PC-3 (cell line): ENCODE measurements around the gene NEURL1B. TPM values are rescaled to one million over a fixed set of nuclear protein-coding genes. Genes with fewer than 3 reads are reported as not detected.

Source experiments
- ATAC-seq: fragments of 200-7000 bp; cut with Tn5 transposase; 2 replicates; pipeline ENCODE4 v1.9.1; 2020; ENCODE audit warnings: mild to moderate bottlenecking, moderate library complexity
- BruUV-seq: library from RNA; stranded (reverse); fragments of 400-500 nt; replicated peaks from 2 replicates; lab custom pipeline; 2021; lab: Mats Ljungman, UMichigan
- CTCF ChIA-PET: fragments of 300-600 bp; sonication (Branson Sonifier 250); formaldehyde crosslinking; loops from one replicate; lab custom pipeline; 2022; ENCODE audit warnings: antibody characterized with exemption; lab: Charles Lee
- POLR2A ChIA-PET: fragments of 300-600 bp; sonication (Branson Sonifier 250); formaldehyde crosslinking; loops from one replicate; lab custom pipeline; 2022; ENCODE audit warnings: antibody characterized with exemption; ENCODE audit not compliant: unreplicated experiment; lab: Charles Lee
- DNase-seq: peaks from one replicate; pipeline ENCODE4 v3.0.0-alpha.2; 2015
- H2AFZ ChIP-seq: fragments of 300-600 bp; sonication (generic); 2 replicates; pipeline ENCODE4 v1.6.0; 2016; ENCODE audit warnings: antibody characterized with exemption, low read length
- H3F3A ChIP-seq: fragments of 300-600 bp; sonication (generic); one replicate; pipeline ENCODE4 v1.6.0; 2017; ENCODE audit warnings: antibody characterized with exemption, low read length, control low read depth, mild to moderate bottlenecking; ENCODE audit not compliant: unreplicated experiment
- H3K27ac ChIP-seq: fragments of 300-600 bp; sonication (generic); 2 replicates; pipeline ENCODE4 v1.5.1; 2016; ENCODE audit warnings: mild to moderate bottlenecking, low read length
- H3K27me3 ChIP-seq: fragments of 300-600 bp; sonication (generic); 2 replicates; pipeline ENCODE4 v1.6.1; 2016; ENCODE audit warnings: low read length, mixed read lengths
- H3K36me3 ChIP-seq: fragments of 300-600 bp; sonication (generic); 2 replicates; pipeline ENCODE4 v1.6.1; 2016; ENCODE audit warnings: low read depth, mixed run types, low read length, mixed read lengths
- H3K4me1 ChIP-seq: fragments of 300-600 bp; sonication (generic); 2 replicates; pipeline ENCODE4 v1.5.1; 2016; ENCODE audit warnings: low read length; ENCODE audit not compliant: insufficient read depth
- H3K4me2 ChIP-seq: fragments of 300-600 bp; sonication (generic); 2 replicates; pipeline ENCODE4 v1.6.0; 2016; ENCODE audit warnings: low read length
- H3K4me3 ChIP-seq: fragments of 300-600 bp; sonication (generic); 2 replicates; pipeline ENCODE4 v1.5.1; 2016; ENCODE audit warnings: mild to moderate bottlenecking, low read length, mixed read lengths
- H3K79me2 ChIP-seq: fragments of 300-600 bp; sonication (generic); 2 replicates; pipeline ENCODE4 v1.6.1; 2017; ENCODE audit warnings: low read length, mixed read lengths
- H3K9ac ChIP-seq: fragments of 300-600 bp; sonication (generic); 2 replicates; pipeline ENCODE4 v1.6.0; 2016; ENCODE audit warnings: mild to moderate bottlenecking, low read length
- H3K9me2 ChIP-seq: fragments of 300-600 bp; sonication (generic); replicated peaks from 2 replicates; pipeline ENCODE4 v1.6.1; 2016; ENCODE audit warnings: mixed run types, low read length, mixed read lengths
- H3K9me3 ChIP-seq: fragments of 300-600 bp; sonication (generic); 2 replicates; pipeline ENCODE4 v1.6.1; 2016; ENCODE audit warnings: low read length, mixed read lengths
- H4K20me1 ChIP-seq: fragments of 300-600 bp; sonication (generic); 2 replicates; pipeline ENCODE4 v1.6.1; 2016; ENCODE audit warnings: low read length, mixed read lengths
- CTCF ChIP-seq: fragments of 300-600 bp; sonication (generic); conservative IDR thresholded peaks from 2 replicates; pipeline ENCODE4 v1.5.1; 2017; ENCODE audit warnings: antibody characterized with exemption, low read depth, mild to moderate bottlenecking, low read length
- EZH2 ChIP-seq: fragments of 300-600 bp; sonication (generic); IDR thresholded peaks from one replicate; pipeline ENCODE4 v1.6.1; 2017; ENCODE audit warnings: antibody characterized with exemption, mild to moderate bottlenecking, low read length; ENCODE audit not compliant: unreplicated experiment
- EZH2phosphoT487 ChIP-seq: fragments of 300-600 bp; sonication (generic); IDR thresholded peaks from 2 replicates; pipeline ENCODE4 v1.6.1; 2018; ENCODE audit warnings: mild to moderate bottlenecking, antibody characterized with exemption, low read length, borderline replicate concordance
- intact Hi-C: fragments of 100-400 bp; cut with micrococcal nuclease; formaldehyde crosslinking; loops from 2 replicates; pipeline ENCODE4 v1.9.0; 2023
- total RNA-seq: library from RNA; depleted of rRNA; stranded (reverse); fragments of >200 nt; gene quantifications from 2 replicates; pipeline ENCODE4 v1.2.3, GENCODE V29; 2014

The NEURL1B gene
- total RNA-seq, 1 experiment from 2014 or later, result 0.95 TPM

GRCh38 chr5:172725273-172725672 is 84.2 kb downstream of the NEURL1B start:
- no peak overlapping the region for H3K4me2 ChIP-seq
- no peak for ATAC-seq
- H3K36me3 ChIP-seq, result no peaks in the 10 kb centered on the region
- H3K79me2 ChIP-seq, result no peaks in the 10 kb centered on the region
- no peaks in the 10 kb centered on the region for H3K4me1 ChIP-seq
- H3K4me3 ChIP-seq, result no peak overlapping the region
- CTCF ChIA-PET, result no interaction called here
- TF ChIP-seq CTCF (no peak), EZH2 (no peak), EZH2phosphoT487 (no peak)
- BruUV-seq, result no TSS peak
- no peak for DNase-seq
- no peak overlapping the region for H3K9ac ChIP-seq
- no peaks in the 10 kb centered on the region for H3K9me2 ChIP-seq
- no peak overlapping the region for H3K27ac ChIP-seq
- H2AFZ ChIP-seq, result no peak overlapping the region
- H4K20me1 ChIP-seq, result no peaks in the 10 kb centered on the region
- intact Hi-C loops, result no loop called here
- H3F3A ChIP-seq, result no peaks in the 10 kb centered on the region
- POLR2A ChIA-PET, result no interaction called here
- H3K27me3 ChIP-seq, result no peaks in the 10 kb centered on the region
- H3K9me3 ChIP-seq, result no peaks in the 10 kb centered on the region

- ChIA-PET CTCF (interaction anchor here (0.6 kb wide), 1 partner anchor 185 kb away, joined by 3 read pairs; no protein-coding TSS in a partner anchor), POLR2A (no interaction called here)
- Histone ChIP-seq H2AFZ (no peak overlapping the region), H3K79me2 (no peaks in the 10 kb centered on the region), H3K9me3 (no peaks in the 10 kb centered on the region), H3K4me2 (no peak overlapping the region), H3F3A (no peaks in the 10 kb centered on the region), H4K20me1 (no peaks in the 10 kb centered on the region), H3K9me2 (no peaks in the 10 kb centered on the region), H3K4me1 (no peaks in the 10 kb centered on the region), H3K4me3 (no peak overlapping the region), H3K36me3 (no peaks in the 10 kb centered on the region), H3K27ac (no peak overlapping the region), H3K9ac (no peak overlapping the region), H3K27me3 (no peaks in the 10 kb centered on the region)
- ATAC-seq (no peak), DNase-seq (no peak)
- TF ChIP-seq EZH2phosphoT487 (no peak), CTCF (no peak), EZH2 (no peak)
- intact Hi-C loops, result no loop called here
- BruUV-seq, result no TSS peak
These were observed 84.7 kb downstream of the NEURL1B start for GRCh38 chr5:172725785-172726184.

GRCh38 chr5:172726966-172727365 is 85.9 kb downstream of the NEURL1B start:
- ChIA-PET POLR2A (no interaction called here), CTCF (no interaction called here)

More at GRCh38 chr5:172726966-172727365, 85.9 kb downstream of the NEURL1B start:
- H3K4me3 ChIP-seq, result no peak overlapping the region
- TF ChIP-seq EZH2phosphoT487 (no peak), CTCF (no peak), EZH2 (no peak)
- no peak overlapping the region for H2AFZ ChIP-seq
- no peaks in the 10 kb centered on the region for H3K36me3 ChIP-seq
- H3K9ac ChIP-seq, result no peak overlapping the region
- BruUV-seq, result no TSS peak
- H3F3A ChIP-seq, result no peaks in the 10 kb centered on the region
- ATAC-seq (no peak), DNase-seq (no peak)
- intact Hi-C loops, result no loop called here
- peaks cover 9% of the 10 kb centered on the region for H3K4me1 ChIP-seq
- H3K27me3 ChIP-seq, result no peaks in the 10 kb centered on the region
- H3K79me2 ChIP-seq, result no peaks in the 10 kb centered on the region
- H3K27ac ChIP-seq, result no peak overlapping the region
- H3K9me3 ChIP-seq, result no peaks in the 10 kb centered on the region
- no peaks in the 10 kb centered on the region for H3K9me2 ChIP-seq
- H3K4me2 ChIP-seq, result no peak overlapping the region
- H4K20me1 ChIP-seq, result no peaks in the 10 kb centered on the region
